DMS114 treated with DMSO at 0.1 percent for 48 hours (cell line): Measurements from ENCODE around the gene IFI30.
"Not testable (repeated sequence)": the region's sequence is repeated elsewhere in the genome, so short reads cannot be mapped to it uniquely, and the experiment has no call there.

Experiments
- DNase-seq: peaks from one replicate; lab custom pipeline; 2025; ENCODE audit not compliant: unreplicated experiment; lab: John Stamatoyannopoulos, UW

IFI30 gene

GRCh38 chr19:18202397-18202777, 28.8 kb downstream of the IFI30 start:
- no peak for DNase-seq

GRCh38 chr19:18202778-18203407, 29.3 kb downstream of the IFI30 start:
- DNase-seq: no peak

GRCh38 chr19:18203408-18203862, 29.8 kb downstream of the IFI30 start:
- DNase-seq: no peak

GRCh38 chr19:18203863-18204393, 30.3 kb downstream of the IFI30 start, which contains the start of gene RAB3A:
TSS of gene RAB3A (minus strand) at chr19:18204042. CDS start at chr19:18202740, 1,302 bp downstream.
- peak; percentile 99 for DNase-seq

DNA sequence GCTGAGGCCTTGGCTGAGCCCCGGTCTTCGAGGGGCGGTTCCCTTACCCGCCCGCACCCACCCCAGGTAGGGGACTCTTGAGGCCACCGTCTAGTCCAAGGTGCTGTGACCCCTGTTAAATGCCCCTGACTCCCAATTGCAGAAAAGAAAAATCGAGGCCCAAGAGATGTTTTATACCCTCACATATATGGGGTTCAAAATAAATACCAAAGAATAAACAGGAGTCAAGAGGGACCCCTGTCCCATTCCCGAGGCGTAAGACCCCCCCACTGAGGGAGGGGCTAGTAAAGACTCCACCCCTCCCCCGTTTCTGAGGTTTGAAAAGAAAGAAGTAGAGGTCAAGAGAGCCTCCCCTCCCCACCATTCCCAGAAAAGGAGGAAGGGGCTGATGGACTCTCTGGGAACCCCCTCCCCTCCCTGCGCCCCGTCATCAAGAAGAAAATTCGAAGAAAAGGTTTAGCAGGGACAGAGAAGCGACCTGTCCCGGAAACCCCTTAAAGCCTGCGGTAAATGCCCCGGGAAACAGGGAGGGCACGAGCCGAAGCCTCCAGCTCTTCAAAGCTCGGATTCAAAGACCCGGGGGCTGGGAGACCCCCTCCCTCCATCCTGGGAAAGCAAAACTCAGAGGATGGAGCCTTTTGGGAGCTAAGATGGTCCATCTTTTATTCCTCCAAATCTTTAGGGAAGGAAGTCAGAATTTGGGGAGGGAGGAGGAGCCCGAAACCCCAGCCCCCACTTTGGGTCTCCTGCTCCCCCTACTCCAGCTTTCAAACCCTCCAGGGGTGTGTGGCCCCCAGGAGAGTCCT, 31.0 kb downstream of the IFI30 start:
- peak; percentile 93 for DNase-seq

- no peak for DNase-seq
Measured at GRCh38 chr19:18205200-18205892, 31.7 kb downstream of the IFI30 start.

- no peak for DNase-seq
Measured at GRCh38 chr19:18206018-18206417, 32.4 kb downstream of the IFI30 start.

DNA sequence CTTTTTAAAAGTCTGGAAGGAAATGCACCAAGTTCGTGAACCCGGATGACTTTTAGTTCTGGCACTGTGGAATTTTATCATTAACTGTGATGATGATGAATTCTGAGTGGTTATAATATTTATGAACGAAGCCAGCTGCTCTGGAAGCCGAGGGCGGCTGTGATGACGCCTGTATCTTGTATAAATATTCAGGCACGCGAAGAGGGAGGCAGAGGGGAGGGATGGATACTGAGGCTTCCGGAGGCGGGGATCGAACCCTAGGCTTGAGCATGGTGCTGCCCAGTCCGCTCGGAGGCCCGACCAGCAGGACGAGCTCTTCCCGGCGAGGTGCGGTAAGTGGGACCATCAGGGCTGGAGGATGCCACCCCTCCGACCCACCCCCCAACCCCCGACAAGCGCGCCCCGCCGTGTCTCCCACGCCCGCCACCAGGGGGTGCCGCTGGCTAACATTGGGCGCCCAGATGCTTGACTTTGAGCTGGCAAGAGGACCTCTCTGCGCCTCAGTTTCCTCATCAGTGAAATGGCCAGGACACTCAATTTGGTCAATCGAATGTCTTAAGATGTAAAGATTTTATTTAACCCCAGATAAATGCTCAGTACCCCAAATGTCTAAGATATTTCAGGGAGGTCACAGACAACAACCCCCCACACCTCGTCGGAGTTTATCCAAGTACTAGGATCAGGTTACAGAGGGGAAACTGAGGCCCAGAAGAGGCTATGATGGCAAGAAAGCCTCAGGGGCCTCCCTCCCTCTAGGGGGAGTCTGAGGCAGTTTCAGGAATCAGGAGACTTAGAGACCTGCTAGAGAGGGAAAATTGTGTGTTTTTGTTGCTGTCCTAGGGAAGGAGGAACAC, 34.7 kb downstream of the IFI30 start:
- no peak for DNase-seq

- not testable (repeated sequence) for DNase-seq
Measured at GRCh38 chr19:18209912-18210311, 36.3 kb downstream of the IFI30 start.

- no peak for DNase-seq
Measured at GRCh38 chr19:18211683-18212082, 38.1 kb downstream of the IFI30 start.

DNA sequence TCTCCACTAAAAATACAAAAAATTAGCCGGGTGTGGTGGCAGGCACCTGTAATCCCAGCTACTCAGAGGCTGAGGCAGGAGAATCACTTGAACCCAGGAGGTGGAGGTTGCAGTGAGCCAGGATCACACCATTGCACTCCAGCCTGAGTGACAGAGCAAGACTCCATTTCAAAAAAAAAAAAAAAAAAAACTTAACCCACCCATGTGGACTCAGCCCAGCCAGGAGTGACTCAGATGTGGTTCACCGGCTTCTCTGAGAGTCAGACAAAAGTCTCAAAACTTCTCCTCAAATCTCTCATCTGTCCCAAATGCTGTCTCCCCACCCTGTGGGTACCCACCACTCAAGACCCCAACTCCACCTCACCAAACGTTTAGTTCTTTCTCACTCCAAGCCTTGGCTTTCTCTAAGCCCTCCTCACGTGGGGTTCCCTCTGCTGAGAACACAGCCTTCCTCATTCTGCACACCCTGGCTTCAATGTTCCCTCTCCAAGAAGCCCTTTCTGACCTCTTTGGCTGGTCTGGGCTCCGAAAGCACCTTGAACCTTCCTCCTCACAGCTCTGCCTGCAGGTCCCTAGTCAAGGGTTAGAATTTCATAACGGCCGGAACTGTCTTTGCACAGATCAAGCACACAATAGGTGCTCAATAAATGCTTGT, 41.3 kb downstream of the IFI30 start:
- DNase-seq: no peak

DNA sequence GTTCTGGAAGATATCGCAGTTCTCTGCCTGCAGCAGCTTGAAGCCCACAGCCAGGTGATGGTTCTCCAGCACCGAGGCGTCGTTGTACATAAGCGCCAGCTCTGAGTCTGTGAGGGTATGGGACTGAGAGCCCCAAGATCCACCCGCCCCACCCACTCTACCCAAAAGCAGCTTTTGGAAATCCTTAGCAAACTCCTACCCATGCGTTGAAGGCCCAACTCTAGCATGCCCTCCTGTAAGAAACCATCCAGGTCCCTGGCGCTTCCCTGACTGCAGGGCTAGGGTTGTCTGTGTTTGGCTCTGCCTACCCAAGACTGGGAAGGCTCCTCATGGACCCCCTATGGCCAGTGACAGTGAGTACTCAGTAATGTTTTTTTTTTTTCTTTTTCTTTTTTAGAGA, 43.2 kb downstream of the IFI30 start:
- no peak for DNase-seq

DNA sequence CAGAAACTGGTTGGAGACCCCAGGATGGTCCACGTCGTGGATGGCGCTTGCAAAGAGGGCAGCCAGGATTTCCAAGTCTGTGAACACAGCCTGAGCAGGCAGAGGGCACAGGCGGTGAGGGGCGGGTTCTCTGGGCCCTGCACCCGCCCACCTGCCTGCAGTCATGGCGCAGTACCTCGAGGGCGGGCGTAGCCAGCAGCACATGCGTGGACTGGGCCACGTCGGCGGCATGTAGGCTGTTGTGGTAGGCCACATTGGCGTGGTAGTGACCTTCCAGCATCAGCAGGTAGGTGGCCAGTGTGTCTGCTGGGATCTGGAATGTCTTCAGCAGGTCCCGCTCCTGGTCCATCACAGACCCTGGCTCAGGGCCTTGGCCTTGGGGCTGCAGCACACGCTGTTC, 44.5 kb downstream of the IFI30 start:
- no peak for DNase-seq

DNA sequence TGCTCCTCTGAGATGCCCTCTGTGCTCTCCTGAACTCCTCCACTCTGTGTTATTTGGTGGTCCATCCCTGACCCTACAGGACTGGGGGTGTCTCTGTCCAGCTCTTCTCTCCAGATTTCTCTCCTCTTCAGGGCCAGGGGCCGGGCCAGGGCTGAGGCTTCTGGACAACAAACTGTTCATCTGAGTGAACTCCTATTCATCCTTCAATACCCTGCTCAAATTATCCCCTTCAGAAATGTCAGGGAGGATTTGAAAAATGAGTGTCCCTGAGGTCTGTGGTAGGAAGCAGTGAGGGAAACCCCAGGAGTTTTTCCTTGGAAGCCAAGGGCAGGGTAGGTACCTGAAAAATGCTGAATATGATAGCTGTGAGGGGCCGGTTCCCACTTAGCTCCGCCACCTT, 45.0 kb downstream of the IFI30 start:
- no peak for DNase-seq

DNA sequence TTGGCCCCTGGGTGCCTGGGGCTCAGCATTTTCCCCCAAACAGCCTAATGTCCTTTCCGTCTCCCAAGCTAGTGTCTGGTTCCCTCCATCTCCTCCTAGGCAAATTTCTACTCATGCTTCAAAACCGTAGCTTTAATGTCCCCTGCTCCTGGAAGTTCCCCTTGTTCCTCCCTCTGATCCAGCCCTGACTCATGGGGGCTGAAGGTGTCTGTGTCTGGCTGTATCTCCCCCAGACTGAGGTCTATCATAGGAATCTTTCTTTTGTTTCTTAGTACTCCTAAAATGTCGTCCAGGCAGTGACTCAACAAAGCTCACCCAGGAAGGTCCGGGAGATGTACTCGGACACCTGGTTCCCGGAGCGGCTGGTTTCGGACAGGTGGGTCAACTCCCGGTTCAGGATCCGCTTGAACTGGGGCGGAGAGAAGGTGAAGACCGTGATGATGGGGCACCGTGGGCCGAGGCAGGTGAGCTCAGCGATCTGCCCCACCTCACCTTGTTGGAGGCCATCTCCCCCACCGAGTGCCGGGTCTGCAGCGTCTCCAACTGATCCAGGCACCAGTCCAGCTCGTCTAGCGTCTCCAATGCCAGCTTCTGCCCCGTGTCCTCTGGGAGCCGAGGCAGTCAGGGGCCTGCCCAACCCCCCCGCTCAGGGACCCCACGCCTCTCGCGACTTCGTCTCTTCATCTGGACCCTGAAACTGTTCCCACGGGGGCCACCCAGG, 46.5 kb downstream of the IFI30 start:
- DNase-seq: no peak

DNA sequence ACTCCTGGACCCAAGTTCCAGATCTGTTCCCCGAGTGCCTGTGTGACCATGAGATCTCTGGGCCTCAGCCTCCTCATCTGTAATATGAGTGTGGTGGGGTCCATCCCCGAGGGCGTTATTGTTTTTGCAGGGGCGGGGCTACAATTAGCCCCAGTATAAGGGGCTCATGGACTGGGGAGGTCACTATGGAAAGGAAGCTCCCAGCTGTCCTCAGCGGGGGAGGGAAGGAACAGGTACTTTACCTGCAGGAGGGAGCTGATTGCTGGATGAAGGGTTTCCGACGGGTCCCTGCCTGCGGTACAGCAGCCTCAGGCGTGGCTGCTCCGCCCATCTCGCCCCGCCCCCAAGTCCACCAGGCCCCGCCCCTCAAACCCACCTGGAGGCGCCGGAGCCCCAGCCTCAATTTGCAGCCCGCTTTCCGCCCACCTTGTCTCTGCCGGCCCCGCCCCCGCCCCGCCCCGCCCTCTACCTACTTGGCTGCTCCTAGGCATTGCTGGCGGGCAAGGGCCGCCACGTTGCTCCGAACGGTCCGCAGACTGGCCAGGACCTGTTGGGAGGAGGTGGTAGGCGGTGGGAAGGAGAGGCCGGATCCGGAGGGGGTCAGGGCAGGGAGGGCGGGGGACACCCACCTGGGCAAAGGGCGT, 47.1 kb downstream of the IFI30 start:
- no peak for DNase-seq

DNA sequence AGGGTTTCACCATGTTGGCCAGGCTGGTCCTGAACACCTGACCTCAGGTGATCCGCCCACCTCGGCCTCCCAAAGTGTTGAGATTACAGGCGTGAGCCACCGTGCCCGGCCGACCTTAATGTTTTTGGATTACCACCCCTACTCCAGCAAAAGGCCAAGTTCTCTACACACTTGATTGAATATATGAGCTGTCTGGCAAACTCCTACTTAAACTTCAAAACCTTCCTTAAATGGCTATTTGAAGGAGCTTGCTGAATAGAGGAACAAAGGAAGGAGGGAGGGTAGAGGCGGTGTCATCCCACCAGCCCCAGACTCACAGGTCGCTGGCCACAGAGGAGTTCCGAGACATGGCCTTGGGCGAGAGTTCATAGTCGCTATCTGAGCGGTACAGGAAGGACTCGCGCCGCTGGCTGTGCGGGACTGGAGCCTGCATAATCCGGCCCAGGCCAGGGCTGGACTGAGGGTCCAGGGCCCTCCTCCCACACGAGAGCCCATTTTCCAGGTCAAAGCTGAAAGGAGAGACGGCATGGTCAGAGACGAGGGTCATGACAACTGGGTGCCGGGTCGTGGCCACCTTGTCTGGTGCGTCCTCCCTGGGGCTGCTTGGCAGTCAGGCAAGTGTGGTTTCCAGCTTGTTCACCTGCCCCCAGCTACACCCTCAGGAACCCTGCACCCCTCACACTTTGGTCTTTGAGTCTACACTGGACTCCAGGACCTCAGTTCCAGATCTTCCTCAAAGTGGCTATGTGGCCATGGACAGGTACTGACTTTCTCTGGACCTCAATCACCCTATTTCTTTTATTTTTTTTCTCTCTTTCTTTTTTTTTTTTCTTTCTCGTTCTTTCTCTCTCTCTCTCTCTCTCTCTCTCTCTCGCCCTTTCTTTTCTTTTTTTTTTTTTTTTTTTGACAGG, 48.5 kb downstream of the IFI30 start:
- no peak for DNase-seq
